GM23338 (cell line): ENCODE results near the gene UQCRC1. TPM values are rescaled to one million over a fixed set of nuclear protein-coding genes. Genes with fewer than 3 reads are reported as not detected.

ENCODE experiments used
- ATAC-seq: fragments of 200-7000 bp; cut with Tn5 transposase; 3 replicates; pipeline ENCODE4 v1.9.1; 2020
- DNase-seq: peaks from one replicate; pipeline ENCODE4 v3.0.0-alpha.2; 2015; ENCODE audit warnings: low spot score
- H2AFZ ChIP-seq: fragments of 200-600 bp; sonication (generic); 2 replicates; pipeline ENCODE4 v1.8.0; 2016; ENCODE audit warnings: antibody characterized with exemption, mild to moderate bottlenecking, moderate library complexity
- H3F3A ChIP-seq: fragments of 200-600 bp; sonication (generic); replicated peaks from 2 replicates; pipeline ENCODE4 v1.8.0; 2017; ENCODE audit warnings: antibody characterized with exemption, mixed run types, low read depth
- H3K27ac ChIP-seq: fragments of 200-600 bp; sonication (generic); 2 replicates; pipeline ENCODE4 v1.6.1; 2016; ENCODE audit warnings: low read depth
- H3K27me3 ChIP-seq: fragments of 200-600 bp; sonication (generic); 2 replicates; pipeline ENCODE4 v1.8.0; 2016; ENCODE audit warnings: mild to moderate bottlenecking, mixed run types, moderate library complexity; ENCODE audit not compliant: insufficient read depth
- H3K36me3 ChIP-seq: fragments of 200-600 bp; sonication (generic); 2 replicates; pipeline ENCODE4 v1.8.0; 2016; ENCODE audit warnings: mild to moderate bottlenecking; ENCODE audit not compliant: insufficient read depth
- H3K4me1 ChIP-seq: fragments of 200-600 bp; sonication (generic); 2 replicates; pipeline ENCODE4 v1.8.0; 2016; ENCODE audit warnings: mild to moderate bottlenecking, moderate library complexity; ENCODE audit not compliant: insufficient read depth
- H3K4me2 ChIP-seq: fragments of 200-600 bp; sonication (generic); 2 replicates; pipeline ENCODE4 v1.7.1; 2017; ENCODE audit warnings: mixed run types
- H3K4me3 ChIP-seq: fragments of 200-600 bp; sonication (generic); 2 replicates; pipeline ENCODE4 v1.6.1; 2016; ENCODE audit warnings: mixed run types
- H3K79me2 ChIP-seq: fragments of 200-600 bp; sonication (generic); replicated peaks from 2 replicates; pipeline ENCODE4 v1.8.0; 2017; ENCODE audit warnings: mild to moderate bottlenecking; ENCODE audit not compliant: insufficient read depth
- H3K9me2 ChIP-seq: fragments of 200-600 bp; sonication (generic); 2 replicates; pipeline ENCODE4 v1.8.0; 2017; ENCODE audit not compliant: insufficient read depth
- H4K20me1 ChIP-seq: fragments of 200-600 bp; sonication (generic); replicated peaks from 2 replicates; pipeline ENCODE4 v1.8.0; 2017; ENCODE audit warnings: mild to moderate bottlenecking; ENCODE audit not compliant: insufficient read depth
- H3K27ac Mint-ChIP-seq: 2 replicates; pipeline ENCODE4 v1.8.0; 2020; ENCODE audit warnings: inconsistent platforms, mild to moderate bottlenecking, moderate library complexity, mixed read lengths
- H3K27me3 Mint-ChIP-seq: 3 replicates; pipeline ENCODE4 v1.8.0; 2022; ENCODE audit warnings: low read depth, mild to moderate bottlenecking, moderate library complexity, mixed read lengths, inconsistent platforms; ENCODE audit not compliant: insufficient read depth, poor library complexity
- H3K36me3 Mint-ChIP-seq: 3 replicates; pipeline ENCODE4 v1.8.0; 2021; ENCODE audit warnings: low read depth, mild to moderate bottlenecking, inconsistent platforms, moderate library complexity, mixed read lengths
- H3K4me1 Mint-ChIP-seq: 3 replicates; pipeline ENCODE4 v1.8.0; 2020; ENCODE audit warnings: mild to moderate bottlenecking, inconsistent platforms, mixed read lengths
- H3K4me3 Mint-ChIP-seq: 3 replicates; pipeline ENCODE4 v1.8.0; 2021; ENCODE audit warnings: moderate library complexity, mild to moderate bottlenecking, inconsistent platforms, mixed read lengths
- H3K9me3 Mint-ChIP-seq: 3 replicates; pipeline ENCODE4 v1.8.0; 2020; ENCODE audit warnings: moderate library complexity, mild to moderate bottlenecking, inconsistent platforms, mixed read lengths
- CREB1 ChIP-seq: fragments of 250-450 bp; sonication (Bioruptor Pico); IDR thresholded peaks from 2 replicates; pipeline ENCODE4 v1.5.0; 2020; ENCODE audit warnings: low read depth, mild to moderate bottlenecking, moderate library complexity
- EZH2 ChIP-seq: fragments of 200-600 bp; sonication (generic); IDR thresholded peaks from one replicate; pipeline ENCODE4 v1.8.0; 2017; ENCODE audit warnings: antibody characterized with exemption, mild to moderate bottlenecking, low read depth; ENCODE audit not compliant: unreplicated experiment
- EZH2phosphoT487 ChIP-seq: fragments of 200-600 bp; sonication (generic); IDR thresholded peaks from one replicate; pipeline ENCODE4 v1.8.1; 2018; ENCODE audit warnings: antibody characterized with exemption; ENCODE audit not compliant: unreplicated experiment
- JUNB ChIP-seq: IDR thresholded peaks from one replicate; pipeline ENCODE4 v1.6.1; 2016; ENCODE audit warnings: antibody characterized with exemption; ENCODE audit not compliant: unreplicated experiment
- NANOG ChIP-seq: IDR thresholded peaks from 2 replicates; pipeline ENCODE4 v1.6.1; 2016; ENCODE audit warnings: antibody characterized with exemption, borderline replicate concordance
- POLR2AphosphoS5 ChIP-seq: IDR thresholded peaks from 2 replicates; pipeline ENCODE4 v1.6.1; 2016; ENCODE audit warnings: antibody characterized with exemption, low read depth
- STAT1 ChIP-seq: IDR thresholded peaks from one replicate; pipeline ENCODE4 v1.6.1; 2016; ENCODE audit warnings: antibody characterized with exemption; ENCODE audit not compliant: unreplicated experiment
- ZNF114 ChIP-seq: fragments of 250-450 bp; sonication (Bioruptor Pico); IDR thresholded peaks from 2 replicates; pipeline ENCODE4 v1.5.0; 2020; ENCODE audit warnings: mild to moderate bottlenecking, moderate library complexity
- ZNF331 ChIP-seq: fragments of 250-450 bp; sonication (Bioruptor Pico); IDR thresholded peaks from 2 replicates; pipeline ENCODE4 v1.5.0; 2020; ENCODE audit warnings: low read depth, mild to moderate bottlenecking, moderate library complexity
- polyA plus RNA-seq: library from polyadenylated mRNA; unstranded; fragments of >200 nt; fragmentation: Nextera tagmentation; extraction: Ambion mirVana; gene quantifications from 2 replicates; pipeline ENCODE4 v1.2.1, GENCODE V29; 2016
- total RNA-seq: library from RNA; depleted of rRNA; stranded (reverse); fragments of >200 nt; shearing (Covaris generic); gene quantifications from 2 replicates; pipeline ENCODE4 v1.2.3, GENCODE V29; 2014
- TF ChIP-seq, protein P1 (sequence below): fragments of 250-450 bp; sonication (Bioruptor Pico); IDR thresholded peaks from 2 replicates; pipeline ENCODE4 v1.5.0; 2020; ENCODE audit warnings: mild to moderate bottlenecking, moderate library complexity
- TF ChIP-seq, protein P2 (sequence below): IDR thresholded peaks from 2 replicates; pipeline ENCODE4 v1.6.1; 2016; ENCODE audit warnings: antibody characterized with exemption
- TF ChIP-seq, protein P3 (sequence below), 2 experiments: fragments of 200-600 bp in 1 of 2; sonication (generic) in 1 of 2; conservative IDR thresholded peaks; 2 replicates each; pipeline versions ENCODE4 v1.5.1 to v1.6.1; 2016 to 2017; ENCODE audit warnings: antibody characterized with exemption in 2 of 2, low read depth in 2 of 2, mild to moderate bottlenecking in 2 of 2, moderate library complexity in 1 of 2
- TF ChIP-seq, protein P4 (sequence below): IDR thresholded peaks from one replicate; pipeline ENCODE4 v1.6.1; 2018; ENCODE audit warnings: antibody characterized with exemption; ENCODE audit not compliant: unreplicated experiment

Gene UQCRC1
- total and polyA plus RNA-seq, 2 experiments from 2014 or later, result 232 to 439 TPM

DNA sequence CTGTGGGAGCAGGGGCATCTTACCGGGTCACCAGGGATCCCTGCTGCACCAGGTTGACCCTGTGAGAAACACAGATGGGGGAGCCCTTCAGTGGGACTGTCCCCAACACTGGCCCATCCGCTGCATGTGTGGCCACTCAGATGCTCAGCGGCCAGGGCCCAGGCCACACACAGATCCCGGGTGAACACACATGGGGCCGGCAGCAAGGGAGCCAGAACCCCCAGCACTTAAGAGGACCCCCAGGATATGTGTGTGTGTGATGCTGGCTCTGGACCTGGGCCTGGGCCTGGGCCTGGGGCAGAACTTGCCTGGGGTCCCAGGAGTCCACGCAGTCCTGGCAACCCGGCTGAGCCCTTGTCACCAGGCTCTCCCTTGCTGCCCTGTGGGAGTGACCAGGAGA, 41.0 kb downstream of the UQCRC1 start:
- Histone ChIP-seq H3K27ac (no peak overlapping the region), H3K27me3 (no peaks in the 10 kb centered on the region), H3F3A (no peaks in the 10 kb centered on the region), H3K4me2 (no peak overlapping the region), H3K4me1 (no peaks in the 10 kb centered on the region), H2AFZ (no peak overlapping the region), H3K36me3 (no peaks in the 10 kb centered on the region), H3K9me2 (no peaks in the 10 kb centered on the region), H4K20me1 (no peaks in the 10 kb centered on the region), H3K79me2 (no peaks in the 10 kb centered on the region), H3K4me3 (no peak overlapping the region)
- TF ChIP-seq, protein P1, sequence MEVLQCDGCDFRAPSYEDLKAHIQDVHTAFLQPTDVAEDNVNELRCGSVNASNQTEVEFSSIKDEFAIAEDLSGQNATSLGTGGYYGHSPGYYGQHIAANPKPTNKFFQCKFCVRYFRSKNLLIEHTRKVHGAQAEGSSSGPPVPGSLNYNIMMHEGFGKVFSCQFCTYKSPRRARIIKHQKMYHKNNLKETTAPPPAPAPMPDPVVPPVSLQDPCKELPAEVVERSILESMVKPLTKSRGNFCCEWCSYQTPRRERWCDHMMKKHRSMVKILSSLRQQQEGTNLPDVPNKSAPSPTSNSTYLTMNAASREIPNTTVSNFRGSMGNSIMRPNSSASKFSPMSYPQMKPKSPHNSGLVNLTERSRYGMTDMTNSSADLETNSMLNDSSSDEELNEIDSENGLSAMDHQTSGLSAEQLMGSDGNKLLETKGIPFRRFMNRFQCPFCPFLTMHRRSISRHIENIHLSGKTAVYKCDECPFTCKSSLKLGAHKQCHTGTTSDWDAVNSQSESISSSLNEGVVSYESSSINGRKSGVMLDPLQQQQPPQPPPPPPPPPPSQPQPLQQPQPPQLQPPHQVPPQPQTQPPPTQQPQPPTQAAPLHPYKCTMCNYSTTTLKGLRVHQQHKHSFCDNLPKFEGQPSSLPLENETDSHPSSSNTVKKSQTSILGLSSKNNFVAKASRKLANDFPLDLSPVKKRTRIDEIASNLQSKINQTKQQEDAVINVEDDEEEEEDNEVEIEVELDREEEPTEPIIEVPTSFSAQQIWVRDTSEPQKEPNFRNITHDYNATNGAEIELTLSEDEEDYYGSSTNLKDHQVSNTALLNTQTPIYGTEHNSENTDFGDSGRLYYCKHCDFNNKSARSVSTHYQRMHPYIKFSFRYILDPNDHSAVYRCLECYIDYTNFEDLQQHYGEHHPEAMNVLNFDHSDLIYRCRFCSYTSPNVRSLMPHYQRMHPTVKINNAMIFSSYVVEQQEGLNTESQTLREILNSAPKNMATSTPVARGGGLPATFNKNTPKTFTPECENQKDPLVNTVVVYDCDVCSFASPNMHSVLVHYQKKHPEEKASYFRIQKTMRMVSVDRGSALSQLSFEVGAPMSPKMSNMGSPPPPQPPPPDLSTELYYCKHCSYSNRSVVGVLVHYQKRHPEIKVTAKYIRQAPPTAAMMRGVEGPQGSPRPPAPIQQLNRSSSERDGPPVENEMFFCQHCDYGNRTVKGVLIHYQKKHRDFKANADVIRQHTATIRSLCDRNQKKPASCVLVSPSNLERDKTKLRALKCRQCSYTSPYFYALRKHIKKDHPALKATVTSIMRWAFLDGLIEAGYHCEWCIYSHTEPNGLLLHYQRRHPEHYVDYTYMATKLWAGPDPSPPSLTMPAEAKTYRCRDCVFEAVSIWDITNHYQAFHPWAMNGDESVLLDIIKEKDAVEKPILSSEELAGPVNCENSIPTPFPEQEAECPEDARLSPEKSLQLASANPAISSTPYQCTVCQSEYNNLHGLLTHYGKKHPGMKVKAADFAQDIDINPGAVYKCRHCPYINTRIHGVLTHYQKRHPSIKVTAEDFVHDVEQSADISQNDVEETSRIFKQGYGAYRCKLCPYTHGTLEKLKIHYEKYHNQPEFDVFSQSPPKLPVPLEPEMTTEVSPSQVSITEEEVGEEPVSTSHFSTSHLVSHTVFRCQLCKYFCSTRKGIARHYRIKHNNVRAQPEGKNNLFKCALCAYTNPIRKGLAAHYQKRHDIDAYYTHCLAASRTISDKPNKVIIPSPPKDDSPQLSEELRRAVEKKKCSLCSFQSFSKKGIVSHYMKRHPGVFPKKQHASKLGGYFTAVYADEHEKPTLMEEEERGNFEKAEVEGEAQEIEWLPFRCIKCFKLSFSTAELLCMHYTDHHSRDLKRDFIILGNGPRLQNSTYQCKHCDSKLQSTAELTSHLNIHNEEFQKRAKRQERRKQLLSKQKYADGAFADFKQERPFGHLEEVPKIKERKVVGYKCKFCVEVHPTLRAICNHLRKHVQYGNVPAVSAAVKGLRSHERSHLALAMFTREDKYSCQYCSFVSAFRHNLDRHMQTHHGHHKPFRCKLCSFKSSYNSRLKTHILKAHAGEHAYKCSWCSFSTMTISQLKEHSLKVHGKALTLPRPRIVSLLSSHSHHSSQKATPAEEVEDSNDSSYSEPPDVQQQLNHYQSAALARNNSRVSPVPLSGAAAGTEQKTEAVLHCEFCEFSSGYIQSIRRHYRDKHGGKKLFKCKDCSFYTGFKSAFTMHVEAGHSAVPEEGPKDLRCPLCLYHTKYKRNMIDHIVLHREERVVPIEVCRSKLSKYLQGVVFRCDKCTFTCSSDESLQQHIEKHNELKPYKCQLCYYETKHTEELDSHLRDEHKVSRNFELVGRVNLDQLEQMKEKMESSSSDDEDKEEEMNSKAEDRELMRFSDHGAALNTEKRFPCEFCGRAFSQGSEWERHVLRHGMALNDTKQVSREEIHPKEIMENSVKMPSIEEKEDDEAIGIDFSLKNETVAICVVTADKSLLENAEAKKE, result no peak
- no peak for TF ChIP-seq EZH2
- no peak for TF ChIP-seq ZNF114
- TF ChIP-seq POLR2AphosphoS5, result no peak
- TF ChIP-seq, protein P2, sequence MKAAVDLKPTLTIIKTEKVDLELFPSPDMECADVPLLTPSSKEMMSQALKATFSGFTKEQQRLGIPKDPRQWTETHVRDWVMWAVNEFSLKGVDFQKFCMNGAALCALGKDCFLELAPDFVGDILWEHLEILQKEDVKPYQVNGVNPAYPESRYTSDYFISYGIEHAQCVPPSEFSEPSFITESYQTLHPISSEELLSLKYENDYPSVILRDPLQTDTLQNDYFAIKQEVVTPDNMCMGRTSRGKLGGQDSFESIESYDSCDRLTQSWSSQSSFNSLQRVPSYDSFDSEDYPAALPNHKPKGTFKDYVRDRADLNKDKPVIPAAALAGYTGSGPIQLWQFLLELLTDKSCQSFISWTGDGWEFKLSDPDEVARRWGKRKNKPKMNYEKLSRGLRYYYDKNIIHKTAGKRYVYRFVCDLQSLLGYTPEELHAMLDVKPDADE, result no peak
- no peak for TF ChIP-seq JUNB
- no peak for TF ChIP-seq EZH2phosphoT487
- no peak for TF ChIP-seq NANOG
- no peak for TF ChIP-seq ZNF331 (CRISPR knock-in tag)
- TF ChIP-seq CREB1, result no peak
- no peak for TF ChIP-seq STAT1
- TF ChIP-seq, protein P3, sequence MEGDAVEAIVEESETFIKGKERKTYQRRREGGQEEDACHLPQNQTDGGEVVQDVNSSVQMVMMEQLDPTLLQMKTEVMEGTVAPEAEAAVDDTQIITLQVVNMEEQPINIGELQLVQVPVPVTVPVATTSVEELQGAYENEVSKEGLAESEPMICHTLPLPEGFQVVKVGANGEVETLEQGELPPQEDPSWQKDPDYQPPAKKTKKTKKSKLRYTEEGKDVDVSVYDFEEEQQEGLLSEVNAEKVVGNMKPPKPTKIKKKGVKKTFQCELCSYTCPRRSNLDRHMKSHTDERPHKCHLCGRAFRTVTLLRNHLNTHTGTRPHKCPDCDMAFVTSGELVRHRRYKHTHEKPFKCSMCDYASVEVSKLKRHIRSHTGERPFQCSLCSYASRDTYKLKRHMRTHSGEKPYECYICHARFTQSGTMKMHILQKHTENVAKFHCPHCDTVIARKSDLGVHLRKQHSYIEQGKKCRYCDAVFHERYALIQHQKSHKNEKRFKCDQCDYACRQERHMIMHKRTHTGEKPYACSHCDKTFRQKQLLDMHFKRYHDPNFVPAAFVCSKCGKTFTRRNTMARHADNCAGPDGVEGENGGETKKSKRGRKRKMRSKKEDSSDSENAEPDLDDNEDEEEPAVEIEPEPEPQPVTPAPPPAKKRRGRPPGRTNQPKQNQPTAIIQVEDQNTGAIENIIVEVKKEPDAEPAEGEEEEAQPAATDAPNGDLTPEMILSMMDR (conservative IDR thresholded peaks at IDR 0.05; ENCODE audit: low read depth in 2 of 2), result no peak
- TF ChIP-seq, protein P4, sequence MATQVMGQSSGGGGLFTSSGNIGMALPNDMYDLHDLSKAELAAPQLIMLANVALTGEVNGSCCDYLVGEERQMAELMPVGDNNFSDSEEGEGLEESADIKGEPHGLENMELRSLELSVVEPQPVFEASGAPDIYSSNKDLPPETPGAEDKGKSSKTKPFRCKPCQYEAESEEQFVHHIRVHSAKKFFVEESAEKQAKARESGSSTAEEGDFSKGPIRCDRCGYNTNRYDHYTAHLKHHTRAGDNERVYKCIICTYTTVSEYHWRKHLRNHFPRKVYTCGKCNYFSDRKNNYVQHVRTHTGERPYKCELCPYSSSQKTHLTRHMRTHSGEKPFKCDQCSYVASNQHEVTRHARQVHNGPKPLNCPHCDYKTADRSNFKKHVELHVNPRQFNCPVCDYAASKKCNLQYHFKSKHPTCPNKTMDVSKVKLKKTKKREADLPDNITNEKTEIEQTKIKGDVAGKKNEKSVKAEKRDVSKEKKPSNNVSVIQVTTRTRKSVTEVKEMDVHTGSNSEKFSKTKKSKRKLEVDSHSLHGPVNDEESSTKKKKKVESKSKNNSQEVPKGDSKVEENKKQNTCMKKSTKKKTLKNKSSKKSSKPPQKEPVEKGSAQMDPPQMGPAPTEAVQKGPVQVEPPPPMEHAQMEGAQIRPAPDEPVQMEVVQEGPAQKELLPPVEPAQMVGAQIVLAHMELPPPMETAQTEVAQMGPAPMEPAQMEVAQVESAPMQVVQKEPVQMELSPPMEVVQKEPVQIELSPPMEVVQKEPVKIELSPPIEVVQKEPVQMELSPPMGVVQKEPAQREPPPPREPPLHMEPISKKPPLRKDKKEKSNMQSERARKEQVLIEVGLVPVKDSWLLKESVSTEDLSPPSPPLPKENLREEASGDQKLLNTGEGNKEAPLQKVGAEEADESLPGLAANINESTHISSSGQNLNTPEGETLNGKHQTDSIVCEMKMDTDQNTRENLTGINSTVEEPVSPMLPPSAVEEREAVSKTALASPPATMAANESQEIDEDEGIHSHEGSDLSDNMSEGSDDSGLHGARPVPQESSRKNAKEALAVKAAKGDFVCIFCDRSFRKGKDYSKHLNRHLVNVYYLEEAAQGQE, result no peak
- Mint-ChIP-seq H3K27ac (no peak overlapping the region), H3K27me3 (peaks cover 9% of the 10 kb centered on the region), H3K4me3 (no peak overlapping the region), H3K36me3 (no peaks in the 10 kb centered on the region; the same call in 2 of the 3 replicates), H3K9me3 (no peaks in the 10 kb centered on the region; the same call in 2 of the 3 replicates), H3K4me1 (peaks cover 7% of the 10 kb centered on the region; the same call in 2 of the 3 replicates)
- no peak for ATAC-seq
- no peak for DNase-seq
